Measurements from ENCODE around the gene KRT7.
"Not testable (repeated sequence)": the region's sequence is repeated elsewhere in the genome, so short reads cannot be mapped to it uniquely, and the experiment has no call there.

The KRT7 gene

GRCh38 chr12:52243856-52244614 lies 11.0 kb downstream of the KRT7 start:
- DNase-seq (ENCODE audit: low read depth in 2 of 2), result peak; percentile 53 to 66

DNA sequence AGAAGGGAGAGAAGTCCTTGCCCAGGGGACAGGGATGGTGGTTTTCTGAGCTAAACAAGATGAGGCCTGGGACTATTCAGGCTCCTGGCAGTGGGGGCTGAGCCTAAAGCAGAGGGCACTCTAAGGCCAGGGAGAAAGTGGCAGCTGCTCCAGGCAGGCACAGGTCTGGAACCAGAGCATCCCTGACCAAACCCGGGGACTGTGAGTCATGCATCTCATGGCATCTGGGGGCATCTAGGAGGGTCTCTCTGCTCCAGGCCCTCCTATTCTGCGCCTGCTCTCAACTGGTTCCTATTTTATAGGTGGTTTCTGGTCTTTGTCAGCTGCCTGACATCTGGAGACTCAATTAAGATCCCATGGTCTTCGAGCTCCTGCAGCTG lies 11.6 kb downstream of the KRT7 start:
- DNase-seq (ENCODE audit: low read depth in 2 of 2), result no peak

- DNase-seq (ENCODE audit: low read depth in 2 of 2), result no peak
These were observed 12.4 kb downstream of the KRT7 start for GRCh38 chr12:52245259-52245961.

DNA sequence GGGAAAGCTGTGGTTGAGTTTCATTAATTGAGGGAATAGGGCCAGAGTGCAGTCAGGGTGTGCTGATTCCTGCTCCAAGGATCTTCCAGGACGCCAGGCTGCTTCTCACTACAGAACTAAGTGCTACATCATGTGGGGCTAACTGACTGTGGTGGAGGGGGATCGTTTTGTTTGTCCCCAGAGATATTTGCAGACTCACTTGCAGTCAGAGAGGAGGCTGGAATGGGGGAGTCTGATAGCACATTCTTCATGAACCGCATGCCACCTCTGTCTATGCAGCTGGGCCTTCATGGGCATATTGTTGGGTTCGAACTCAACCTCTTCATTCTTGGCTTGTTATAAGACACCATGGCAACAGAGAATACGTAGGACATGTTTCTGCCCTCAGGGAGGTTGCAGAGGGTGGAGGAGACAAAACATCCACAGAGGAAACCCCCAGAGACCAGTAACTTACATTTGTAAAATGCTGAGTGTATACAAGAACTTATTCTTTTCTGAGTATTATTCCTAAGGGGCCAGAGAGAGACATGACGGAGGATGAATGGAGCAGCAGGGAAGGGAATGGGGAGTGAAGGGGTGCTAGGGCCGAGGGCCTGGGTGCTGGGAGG lies 13.0 kb downstream of the KRT7 start:
- no peak for DNase-seq (ENCODE audit: low read depth in 2 of 2)

GRCh38 chr12:52246720-52247621 lies 13.9 kb downstream of the KRT7 start:
- no peak for DNase-seq (ENCODE audit: low read depth in 2 of 2)

DNA sequence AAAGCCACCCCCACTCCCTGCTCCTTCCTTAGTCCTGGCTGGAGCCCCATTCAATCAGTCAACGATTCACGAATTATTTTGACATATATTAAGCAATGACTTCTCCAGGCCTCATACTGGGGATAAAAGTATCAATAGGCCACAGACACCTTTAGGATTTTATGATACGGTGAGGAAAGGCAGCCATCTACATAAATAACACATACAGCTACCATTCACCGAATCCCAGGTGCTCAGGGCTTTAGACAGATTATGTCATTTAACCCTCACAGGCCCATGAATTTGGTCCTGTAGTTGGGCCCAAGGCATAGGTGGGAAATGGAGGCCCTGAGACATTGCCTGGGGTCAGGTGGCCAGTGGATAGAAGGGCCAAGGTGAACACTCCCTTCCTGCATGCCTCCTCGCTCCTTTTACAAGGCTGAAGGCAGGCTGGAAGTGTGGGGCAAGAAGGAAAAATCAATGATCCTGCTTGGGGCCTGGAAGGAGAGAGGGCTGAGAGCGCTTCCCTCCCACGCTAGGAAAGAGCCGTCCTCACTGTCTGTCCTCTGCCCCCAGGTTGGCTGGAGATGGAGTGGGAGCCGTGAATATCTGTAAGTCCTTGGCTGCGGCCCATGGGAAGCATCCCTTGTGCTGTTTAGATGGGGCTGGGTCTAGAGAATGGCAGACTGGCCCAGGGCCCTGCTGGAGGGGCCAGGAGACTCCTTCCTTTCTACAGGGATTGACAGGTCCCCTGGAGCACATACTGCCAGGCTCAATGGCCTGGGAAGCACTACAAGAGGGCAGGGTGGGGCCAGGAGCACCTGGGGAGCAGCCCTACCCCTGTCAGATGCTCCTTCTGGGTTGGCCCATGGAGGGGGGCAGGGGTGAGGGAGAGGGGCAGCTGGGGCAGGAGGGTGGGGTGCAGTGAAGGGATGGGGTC lies 14.8 kb downstream of the KRT7 start:
- DNase-seq (ENCODE audit: low read depth in 2 of 2), result no peak

DNA sequence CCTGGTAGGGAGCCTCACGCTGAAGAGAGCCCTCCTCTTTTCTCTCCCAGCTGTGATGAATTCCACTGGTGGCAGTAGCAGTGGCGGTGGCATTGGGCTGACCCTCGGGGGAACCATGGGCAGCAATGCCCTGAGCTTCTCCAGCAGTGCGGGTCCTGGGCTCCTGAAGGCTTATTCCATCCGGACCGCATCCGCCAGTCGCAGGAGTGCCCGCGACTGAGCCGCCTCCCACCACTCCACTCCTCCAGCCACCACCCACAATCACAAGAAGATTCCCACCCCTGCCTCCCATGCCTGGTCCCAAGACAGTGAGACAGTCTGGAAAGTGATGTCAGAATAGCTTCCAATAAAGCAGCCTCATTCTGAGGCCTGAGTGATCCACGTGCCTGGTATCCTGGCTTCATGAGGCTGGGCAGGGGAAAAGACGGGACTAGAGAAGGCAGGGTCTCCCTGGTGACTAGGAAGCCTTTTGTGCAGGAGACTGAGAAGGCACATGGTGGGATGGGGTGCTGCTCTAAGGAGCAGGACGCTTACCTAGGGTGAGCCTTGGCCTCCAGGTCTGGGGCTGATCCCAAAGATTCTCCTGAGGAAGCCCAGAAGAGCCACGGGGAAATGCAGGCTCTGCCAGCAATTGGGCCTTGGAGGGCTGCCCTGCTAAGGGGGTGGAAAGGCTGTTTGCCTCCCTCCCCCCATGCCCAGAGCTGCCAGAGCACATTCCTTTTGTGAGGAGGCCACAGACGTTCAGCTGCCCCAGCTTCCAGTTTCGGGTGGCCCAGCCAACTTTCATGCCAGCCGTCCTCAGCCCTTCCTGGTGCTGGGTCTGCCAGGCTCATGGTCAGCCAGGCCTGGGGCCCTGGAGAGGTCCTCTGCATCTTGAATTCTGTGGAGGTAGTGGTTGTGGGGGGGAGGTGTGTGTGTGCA lies 15.8 kb downstream of the KRT7 start:
- DNase-seq (ENCODE audit: low read depth in 2 of 2), result no peak

GRCh38 chr12:52249511-52250047 lies 16.5 kb downstream of the KRT7 start:
- DNase-seq (ENCODE audit: low read depth in 2 of 2), result no peak

GRCh38 chr12:52250048-52250990 lies 17.3 kb downstream of the KRT7 start:
- no peak for DNase-seq (ENCODE audit: low read depth in 2 of 2)

GRCh38 chr12:52251367-52252051 lies 18.5 kb downstream of the KRT7 start:
- DNase-seq (ENCODE audit: low read depth in 2 of 2), result no peak

DNA sequence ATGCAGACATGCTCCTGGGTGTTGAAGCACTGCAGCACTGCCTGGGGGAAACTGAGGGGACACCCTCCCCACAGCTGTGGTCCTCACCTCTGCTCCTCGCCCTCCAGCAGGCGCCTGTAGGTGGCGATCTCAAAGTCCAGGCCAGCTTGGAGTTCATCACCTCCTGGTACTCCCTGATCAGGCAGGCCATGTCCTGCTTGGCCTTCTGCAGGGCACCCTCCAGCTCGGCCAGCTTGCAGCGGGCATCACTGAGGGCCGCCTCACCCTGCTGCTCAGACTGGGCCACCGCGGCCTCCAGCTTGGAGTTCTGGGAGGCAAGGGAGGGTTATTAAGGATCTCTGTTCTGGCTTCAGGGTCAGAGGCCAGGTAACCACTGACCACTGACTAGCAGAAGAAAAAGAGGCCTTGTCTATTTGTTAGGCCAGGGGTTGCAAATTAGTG lies 19.2 kb downstream of the KRT7 start:
- not testable (repeated sequence) for DNase-seq (ENCODE audit: low read depth in 2 of 2)

DNA sequence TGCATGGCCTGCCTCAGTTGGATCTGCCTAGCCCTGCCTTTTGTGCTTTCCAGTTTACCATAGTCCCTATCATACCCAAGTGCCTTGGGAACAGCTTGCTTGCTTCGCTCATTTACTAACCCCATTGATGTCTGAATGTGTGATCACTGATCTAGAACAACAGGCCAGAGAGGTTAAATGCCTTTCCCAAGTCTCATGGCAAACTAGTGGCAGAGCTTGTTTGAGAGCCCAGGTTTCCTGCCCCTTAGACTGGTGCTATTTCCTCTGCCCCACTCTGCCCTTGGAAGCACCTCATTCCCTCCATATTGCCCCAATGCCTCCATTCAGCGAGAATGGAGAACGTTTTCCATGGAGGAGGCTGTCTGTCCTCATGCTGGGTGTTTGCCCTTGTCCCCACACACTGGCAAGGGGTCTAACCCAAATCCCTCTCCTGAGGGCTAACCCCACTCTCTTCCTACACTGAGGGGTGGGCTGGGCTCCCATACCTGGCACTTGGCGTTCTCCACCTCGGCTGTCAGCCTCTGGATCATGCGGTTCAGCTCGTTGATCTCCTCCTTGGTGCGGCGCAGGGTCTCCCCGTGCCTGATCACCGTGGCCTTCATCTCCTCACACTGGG lies 19.8 kb downstream of the KRT7 start:
- DNase-seq (ENCODE audit: low read depth in 2 of 2), result no peak

- no peak for DNase-seq (ENCODE audit: low read depth in 2 of 2)
These were observed 20.5 kb downstream of the KRT7 start for GRCh38 chr12:52253391-52254179.

DNA sequence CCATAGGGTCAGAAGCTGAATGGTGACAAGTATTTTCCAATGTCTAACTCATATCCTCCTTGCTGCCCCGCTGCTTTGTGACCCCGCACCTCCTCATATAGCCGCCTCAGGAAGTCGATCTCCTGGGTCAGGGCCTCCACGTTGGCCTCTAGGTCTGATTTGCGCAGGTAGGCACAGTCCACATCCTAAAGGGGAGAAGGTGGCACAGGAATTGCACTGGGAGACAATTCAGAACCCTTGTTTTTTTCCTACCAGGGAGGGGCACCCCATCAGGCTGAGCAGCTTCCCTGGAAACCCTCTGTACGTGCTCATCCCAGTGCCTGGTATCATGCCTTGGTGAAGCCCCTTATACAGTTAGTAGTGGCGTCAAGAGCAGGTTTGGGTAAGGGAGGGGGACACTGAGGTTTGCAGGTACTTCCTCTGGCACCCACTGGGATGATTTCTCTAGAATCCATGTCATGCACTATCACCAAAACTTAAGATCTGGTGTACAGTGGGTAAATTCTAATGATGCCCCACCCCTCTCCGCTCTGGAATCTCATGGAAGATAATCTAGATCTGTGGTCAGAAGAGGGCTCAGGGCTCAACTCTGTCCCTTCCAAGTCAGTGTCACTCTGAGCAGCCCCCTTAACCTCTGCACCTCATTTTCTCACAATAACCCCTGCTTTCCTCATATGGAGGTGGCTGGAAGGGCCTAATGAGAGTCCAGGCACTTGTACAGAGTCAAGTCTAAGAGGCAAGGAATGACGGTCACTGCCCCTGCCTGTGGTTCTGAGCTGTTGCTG lies 21.3 kb downstream of the KRT7 start:
- no peak for DNase-seq (ENCODE audit: low read depth in 2 of 2)

- DNase-seq (ENCODE audit: low read depth in 2 of 2), result no peak
These were observed 22.1 kb downstream of the KRT7 start for GRCh38 chr12:52254965-52255751.
